Transverse colon (tissue), 3 donors: ENCODE measurements around the gene DIS3L2.
"Not testable (repeated sequence)": the region's sequence is repeated elsewhere in the genome, so short reads cannot be mapped to it uniquely, and the experiment has no call there.

Experiments used
- EP300 ChIP-seq: sonication (generic); formaldehyde crosslinking; IDR thresholded peaks from one replicate; pipeline ENCODE4 v1.6.1; 2017; ENCODE audit warnings: antibody characterized with exemption, low read depth
- TF ChIP-seq, protein P1 (sequence below), 5 experiments: fragments of 200-600 bp in 3 of 5; fragments of 450-650 bp in 2 of 5; sonication (generic) in 3 of 5; IDR thresholded peaks; 1 replicate in 2 of 5; 2 replicates in 3 of 5; pipeline ENCODE4 v1.5.1; 2016 to 2017; ENCODE audit warnings: antibody characterized with exemption in 5 of 5, inconsistent platforms in 3 of 5, mild to moderate bottlenecking in 2 of 5, moderate library complexity in 1 of 5

DNA sequence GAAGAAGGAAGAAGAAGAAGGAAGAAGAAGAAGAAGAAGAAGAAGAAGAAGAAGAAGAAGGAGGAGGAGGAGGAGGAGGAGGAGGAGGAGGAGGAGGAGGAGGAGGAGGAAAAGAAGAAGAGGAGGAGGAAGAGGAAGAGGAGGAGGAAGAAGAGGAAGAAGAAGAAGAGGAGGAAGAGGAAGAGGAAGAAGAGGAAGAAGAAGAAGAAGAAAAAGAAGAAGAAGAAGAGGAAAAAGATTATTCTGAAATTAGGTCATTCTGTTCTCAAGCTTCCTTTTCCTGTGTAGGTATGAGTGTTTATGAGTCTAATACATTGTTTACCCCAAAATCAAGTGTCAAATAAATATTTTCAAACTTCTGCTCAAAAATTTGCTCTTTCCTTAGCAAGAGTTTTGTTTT is 423.5 kb downstream of the DIS3L2 start:
- TF ChIP-seq EP300: not testable (repeated sequence)
- TF ChIP-seq, protein P1, sequence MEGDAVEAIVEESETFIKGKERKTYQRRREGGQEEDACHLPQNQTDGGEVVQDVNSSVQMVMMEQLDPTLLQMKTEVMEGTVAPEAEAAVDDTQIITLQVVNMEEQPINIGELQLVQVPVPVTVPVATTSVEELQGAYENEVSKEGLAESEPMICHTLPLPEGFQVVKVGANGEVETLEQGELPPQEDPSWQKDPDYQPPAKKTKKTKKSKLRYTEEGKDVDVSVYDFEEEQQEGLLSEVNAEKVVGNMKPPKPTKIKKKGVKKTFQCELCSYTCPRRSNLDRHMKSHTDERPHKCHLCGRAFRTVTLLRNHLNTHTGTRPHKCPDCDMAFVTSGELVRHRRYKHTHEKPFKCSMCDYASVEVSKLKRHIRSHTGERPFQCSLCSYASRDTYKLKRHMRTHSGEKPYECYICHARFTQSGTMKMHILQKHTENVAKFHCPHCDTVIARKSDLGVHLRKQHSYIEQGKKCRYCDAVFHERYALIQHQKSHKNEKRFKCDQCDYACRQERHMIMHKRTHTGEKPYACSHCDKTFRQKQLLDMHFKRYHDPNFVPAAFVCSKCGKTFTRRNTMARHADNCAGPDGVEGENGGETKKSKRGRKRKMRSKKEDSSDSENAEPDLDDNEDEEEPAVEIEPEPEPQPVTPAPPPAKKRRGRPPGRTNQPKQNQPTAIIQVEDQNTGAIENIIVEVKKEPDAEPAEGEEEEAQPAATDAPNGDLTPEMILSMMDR (IDR thresholded peaks at IDR 0.05): not testable (repeated sequence)
